AG04449 (cell line): ENCODE data around the gene MYRF.

Experiments
- CTCF ChIA-PET: fragments of 350-600 bp; formaldehyde crosslinking; extraction: SDS; loops from one replicate; lab custom pipeline; 2021; ENCODE audit warnings: antibody characterized with exemption; lab: Yijun Ruan, JAX
- POLR2A ChIA-PET: fragments of 400-600, 350-600 bp; formaldehyde crosslinking; extraction: SDS; loops from one replicate; lab custom pipeline; 2020; ENCODE audit warnings: antibody characterized with exemption, inconsistent platforms; lab: Yijun Ruan, JAX
- DNase-seq: peaks from one replicate; pipeline ENCODE4 v3.0.0-alpha.2; 2010; ENCODE audit warnings: low read depth, low spot score
- H3K4me3 ChIP-seq: 2 replicates; pipeline ENCODE4 v1.5.1; 2011; ENCODE audit warnings: low read depth, mild to moderate bottlenecking, control low read depth, low read length
- CTCF ChIP-seq: IDR thresholded peaks from one replicate; pipeline ENCODE4 v1.5.1; 2011; ENCODE audit warnings: mild to moderate bottlenecking, moderate library complexity, low read length, control low read depth, inconsistent platforms; ENCODE audit not compliant: insufficient read depth; ENCODE audit errors: missing control alignments

The MYRF gene

GRCh38 chr11:61737636-61738386 is 14.6 kb upstream of the MYRF start:
- CTCF ChIA-PET: interaction anchor here (1.2 to 10.5 kb wide), 2 partner anchors 11 to 66 kb away, joined by 6 to 140 read pairs; no protein-coding TSS in a partner anchor
- POLR2A ChIA-PET: no interaction called here
- no peak for DNase-seq
- no peak for TF ChIP-seq CTCF
- no peak overlapping the region for H3K4me3 ChIP-seq

- no peak for DNase-seq
- POLR2A ChIA-PET: no interaction called here
- no peak overlapping the region for H3K4me3 ChIP-seq
- CTCF ChIA-PET: interaction anchor here (1.1 to 10.5 kb wide), 4 partner anchors 10 to 293 kb away, joined by 3 to 140 read pairs (median 4); no protein-coding TSS in a partner anchor
- no peak for TF ChIP-seq CTCF
Measured at GRCh38 chr11:61738776-61739175, 13.7 kb upstream of the MYRF start.

GRCh38 chr11:61739413-61739812 is 13.0 kb upstream of the MYRF start:
- no peak overlapping the region for H3K4me3 ChIP-seq
- CTCF ChIA-PET: interaction anchor here (0.7 to 10.5 kb wide), 6 partner anchors 9 to 293 kb away, joined by 3 to 140 read pairs (median 4); no protein-coding TSS in a partner anchor
- no peak for TF ChIP-seq CTCF
- DNase-seq: no peak
- POLR2A ChIA-PET: no interaction called here

GRCh38 chr11:61739966-61740365 is 12.5 kb upstream of the MYRF start:
- POLR2A ChIA-PET: no interaction called here

GRCh38 chr11:61742391-61742790 is 10.0 kb upstream of the MYRF start:
- TF ChIP-seq CTCF: no peak
- DNase-seq: no peak
- CTCF ChIA-PET: interaction anchor here (0.6 to 10.5 kb wide), 5 partner anchors 6 to 317 kb away, joined by 3 to 140 read pairs (median 27); no protein-coding TSS in a partner anchor
- POLR2A ChIA-PET: no interaction called here
- no peak overlapping the region for H3K4me3 ChIP-seq

More at GRCh38 chr11:61739966-61740365, 12.5 kb upstream of the MYRF start:
- H3K4me3 ChIP-seq: no peak overlapping the region
- no peak for DNase-seq
- CTCF ChIA-PET: interaction anchor here (0.7 to 10.5 kb wide), 8 partner anchors 9 to 294 kb away, joined by 3 to 140 read pairs (median 4); no protein-coding TSS in a partner anchor
- no peak for TF ChIP-seq CTCF

GRCh38 chr11:61743486-61744095 is 8.8 kb upstream of the MYRF start:
- ChIA-PET POLR2A (no interaction called here), CTCF (interaction anchor here (1.3 to 8.7 kb wide), 7 partner anchors 10 to 365 kb away, joined by 4 to 151 read pairs (median 6); partner anchors contain the start of genes FEN1 and TMEM258)
- DNase-seq: no peak
- TF ChIP-seq CTCF: no peak
- no peak overlapping the region for H3K4me3 ChIP-seq
